Stomach (tissue), 4 donors: ENCODE results near the gene GPATCH2.

Source experiments
- POLR2A ChIP-seq, 4 donors: fragments of 450-650 bp; IDR thresholded peaks; one replicate each; pipeline ENCODE4 v1.6.1; 2016; ENCODE audit warnings: antibody characterized with exemption in 4 of 4, control low read depth in 2 of 4, mild to moderate bottlenecking in 1 of 4, moderate library complexity in 1 of 4
- TF ChIP-seq, protein P1 (sequence below), 7 experiments: fragments of 450-650 bp in 4 of 7; fragments of 200-600 bp in 3 of 7; sonication (generic) in 3 of 7; IDR thresholded peaks; one replicate each; pipeline ENCODE4 v1.5.1; 2016 to 2019; ENCODE audit warnings: antibody characterized with exemption in 7 of 7, control low read depth in 2 of 7, mild to moderate bottlenecking in 1 of 7

DNA sequence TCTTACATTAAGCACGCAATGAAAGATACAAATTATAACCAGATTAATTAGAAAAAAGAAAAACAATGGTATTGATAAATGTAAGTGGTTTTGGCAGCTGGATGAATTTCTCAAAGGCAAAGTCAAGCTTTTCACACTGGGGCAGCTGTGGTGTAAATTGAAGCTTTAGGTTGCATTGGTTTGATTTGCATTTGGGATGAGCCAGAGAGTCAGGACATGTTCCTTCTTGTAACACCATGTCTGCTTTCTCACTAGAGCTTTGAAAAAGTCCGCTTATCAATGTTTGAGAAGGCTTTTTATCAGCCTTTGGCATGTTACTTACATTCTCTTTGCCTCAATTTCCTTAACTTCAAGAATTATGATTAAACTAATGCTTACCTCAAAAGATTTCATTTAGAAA is 173.9 kb downstream of the GPATCH2 start:
- TF ChIP-seq, protein P1, sequence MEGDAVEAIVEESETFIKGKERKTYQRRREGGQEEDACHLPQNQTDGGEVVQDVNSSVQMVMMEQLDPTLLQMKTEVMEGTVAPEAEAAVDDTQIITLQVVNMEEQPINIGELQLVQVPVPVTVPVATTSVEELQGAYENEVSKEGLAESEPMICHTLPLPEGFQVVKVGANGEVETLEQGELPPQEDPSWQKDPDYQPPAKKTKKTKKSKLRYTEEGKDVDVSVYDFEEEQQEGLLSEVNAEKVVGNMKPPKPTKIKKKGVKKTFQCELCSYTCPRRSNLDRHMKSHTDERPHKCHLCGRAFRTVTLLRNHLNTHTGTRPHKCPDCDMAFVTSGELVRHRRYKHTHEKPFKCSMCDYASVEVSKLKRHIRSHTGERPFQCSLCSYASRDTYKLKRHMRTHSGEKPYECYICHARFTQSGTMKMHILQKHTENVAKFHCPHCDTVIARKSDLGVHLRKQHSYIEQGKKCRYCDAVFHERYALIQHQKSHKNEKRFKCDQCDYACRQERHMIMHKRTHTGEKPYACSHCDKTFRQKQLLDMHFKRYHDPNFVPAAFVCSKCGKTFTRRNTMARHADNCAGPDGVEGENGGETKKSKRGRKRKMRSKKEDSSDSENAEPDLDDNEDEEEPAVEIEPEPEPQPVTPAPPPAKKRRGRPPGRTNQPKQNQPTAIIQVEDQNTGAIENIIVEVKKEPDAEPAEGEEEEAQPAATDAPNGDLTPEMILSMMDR (IDR thresholded peaks at IDR 0.05) = no peak
- no peak for TF ChIP-seq POLR2A (IDR thresholded peaks at IDR 0.05)
